BE2C (cell line): Measurements from ENCODE around the gene HNRNPK.

ENCODE experiments used
- DNase-seq: peaks from one replicate; pipeline ENCODE4 v3.0.0-alpha.2; 2020
- H3K27me3 ChIP-seq: fragments of 250-450 bp; sonication (Bioruptor Pico); 2 replicates; pipeline ENCODE4 v1.5.1; 2020; ENCODE audit warnings: mild to moderate bottlenecking
- H3K36me3 ChIP-seq: fragments of 250-450 bp; sonication (Bioruptor Pico); 2 replicates; pipeline ENCODE4 v1.5.1; 2020; ENCODE audit warnings: mild to moderate bottlenecking
- H3K4me1 ChIP-seq: fragments of 250-450 bp; sonication (Bioruptor Pico); 2 replicates; pipeline ENCODE4 v1.5.1; 2020
- H3K4me3 ChIP-seq: 2 replicates; pipeline ENCODE4 v1.5.1; 2011; ENCODE audit warnings: low read depth, low read length
- H3K9me3 ChIP-seq: fragments of 250-450 bp; sonication (Bioruptor Pico); 2 replicates; pipeline ENCODE4 v1.5.1; 2020
- CTCF ChIP-seq: IDR thresholded peaks from 2 replicates; pipeline ENCODE4 v1.5.1; 2012; ENCODE audit warnings: mild to moderate bottlenecking, low read depth, low read length

The HNRNPK gene

GRCh38 chr9:83972286-83972685 lies 7.7 kb downstream of the HNRNPK start:
- Histone ChIP-seq H3K36me3 (peaks cover 95% of the 10 kb centered on the region), H3K27me3 (no peaks in the 10 kb centered on the region), H3K4me1 (peaks cover under 1% of the 10 kb centered on the region), H3K9me3 (no peaks in the 10 kb centered on the region), H3K4me3 (no peak overlapping the region)
- no peak for TF ChIP-seq CTCF
- no peak for DNase-seq

- peaks cover 9% of the 10 kb centered on the region for H3K4me1 ChIP-seq
- peaks cover 95% of the 10 kb centered on the region for H3K36me3 ChIP-seq
- no peak for DNase-seq
- no peaks in the 10 kb centered on the region for H3K9me3 ChIP-seq
- no peak overlapping the region for H3K4me3 ChIP-seq
- H3K27me3 ChIP-seq: no peaks in the 10 kb centered on the region
- no peak for TF ChIP-seq CTCF
These were observed 8.5 kb downstream of the HNRNPK start for GRCh38 chr9:83971485-83971884.

GRCh38 chr9:83969602-83970001 lies 10.4 kb downstream of the HNRNPK start:
- Histone ChIP-seq H3K4me3 (no peak overlapping the region), H3K4me1 (peaks cover 21% of the 10 kb centered on the region), H3K27me3 (no peaks in the 10 kb centered on the region), H3K36me3 (peaks cover 81% of the 10 kb centered on the region), H3K9me3 (no peaks in the 10 kb centered on the region)
- no peak for TF ChIP-seq CTCF
- DNase-seq: no peak

GRCh38 chr9:83967073-83967472 lies 12.9 kb downstream of the HNRNPK start:
- no peak for TF ChIP-seq CTCF
- no peak for DNase-seq
- Histone ChIP-seq H3K4me3 (no peak overlapping the region), H3K9me3 (no peaks in the 10 kb centered on the region), H3K36me3 (peaks cover 55% of the 10 kb centered on the region), H3K27me3 (no peaks in the 10 kb centered on the region), H3K4me1 (peaks cover 21% of the 10 kb centered on the region)

- Histone ChIP-seq H3K27me3 (no peaks in the 10 kb centered on the region), H3K4me3 (no peak overlapping the region), H3K36me3 (peaks cover 47% of the 10 kb centered on the region), H3K4me1 (peaks cover 21% of the 10 kb centered on the region), H3K9me3 (no peaks in the 10 kb centered on the region)
- TF ChIP-seq CTCF: no peak
- peak; percentile 28 for DNase-seq
These were observed 13.8 kb downstream of the HNRNPK start for GRCh38 chr9:83966209-83966582.

GRCh38 chr9:83965350-83966208 lies 14.4 kb downstream of the HNRNPK start:
- H3K36me3 ChIP-seq: peaks cover 40% of the 10 kb centered on the region
- no peaks in the 10 kb centered on the region for H3K27me3 ChIP-seq
- peak; percentile 53 for DNase-seq
- no peak for TF ChIP-seq CTCF
- H3K9me3 ChIP-seq: no peaks in the 10 kb centered on the region
- no peak overlapping the region for H3K4me3 ChIP-seq
- peaks cover 21% of the 10 kb centered on the region for H3K4me1 ChIP-seq
